K562 (cell line): ENCODE data around the gene ATP6V0A4. TPM values are rescaled to one million over a fixed set of nuclear protein-coding genes. Genes with fewer than 3 reads are reported as not detected.

Experiments
- ATAC-seq: fragments of 200-7000 bp; cut with Tn5 transposase; 3 replicates; pipeline ENCODE4 v1.9.1; 2020; ENCODE audit warnings: moderate library complexity
- BruUV-seq: library from RNA; stranded (reverse); fragments of 400-500 nt; replicated peaks from 2 replicates; lab custom pipeline; 2021; lab: Mats Ljungman, UMichigan
- CTCF ChIA-PET: fragments of 300-600 bp; formaldehyde crosslinking; extraction: SDS; loops from one replicate; lab custom pipeline; 2021; ENCODE audit warnings: low intra/inter-chr PET ratio; lab: Yijun Ruan, JAX
- POLR2A ChIA-PET: fragments of 300-600, 350-650 bp; sonication (Branson Sonifier 250); formaldehyde crosslinking; extraction: SDS; loops from one replicate; lab custom pipeline; 2021; ENCODE audit warnings: antibody characterized with exemption, inconsistent platforms; lab: Yijun Ruan, JAX
- DNase-seq, 4 experiments: peaks; one replicate each; pipeline versions ENCODE4 v3.0.0 to v3.0.0-alpha.2; 2011 to 2018; ENCODE audit warnings: low spot score in 3 of 4, mixed read lengths in 3 of 4; ENCODE audit errors: extremely low read depth in 1 of 4
- FAIRE-seq: peaks from 2 replicates; lab custom pipeline; 2011; peaks lifted over from hg19 to GRCh38; lab: Jason Lieb, UNC
- H2AFZ ChIP-seq: 2 replicates; pipeline ENCODE4 v1.6.0; 2011; ENCODE audit warnings: low read depth, low read length, control low read depth, inconsistent platforms
- H3K27ac ChIP-seq: fragments of 200-600 bp; 3 replicates; pipeline ENCODE4 v1.8.0; 2011; ENCODE audit warnings: low read depth, mild to moderate bottlenecking, control low read depth, inconsistent platforms, low read length, moderate library complexity, mixed read lengths; ENCODE audit errors: extremely low read depth
- H3K27me3 ChIP-seq, 2 experiments: fragments of 300-600 bp in 1 of 2; 2 replicates in 1 of 2; 3 replicates in 1 of 2; pipeline versions ENCODE4 v1.6.0 to v1.8.0; 2011; ENCODE audit warnings: inconsistent platforms in 2 of 2, low read length in 2 of 2, mild to moderate bottlenecking in 1 of 2, mixed read lengths in 1 of 2, moderate library complexity in 1 of 2; ENCODE audit not compliant: control insufficient read depth in 2 of 2, insufficient read depth in 2 of 2
- H3K36me3 ChIP-seq: fragments of 300-600 bp; 3 replicates; pipeline ENCODE4 v1.8.0; 2011; ENCODE audit warnings: mild to moderate bottlenecking, low read length, inconsistent platforms; ENCODE audit not compliant: control insufficient read depth, insufficient read depth
- H3K4me1 ChIP-seq, 2 experiments: fragments of 200-600 bp in 1 of 2; replicated peaks in 1 of 2; 2 replicates in 1 of 2; 3 replicates in 1 of 2; pipeline versions ENCODE4 v1.5.1 to v1.8.0; 2011; ENCODE audit warnings: inconsistent platforms in 2 of 2, low read length in 2 of 2, mild to moderate bottlenecking in 1 of 2, mixed read lengths in 1 of 2, moderate library complexity in 1 of 2; ENCODE audit not compliant: control insufficient read depth in 2 of 2, insufficient read depth in 2 of 2
- H3K4me2 ChIP-seq: 2 replicates; pipeline ENCODE4 v1.6.1; 2011; ENCODE audit warnings: low read length, control low read depth, inconsistent platforms, mixed read lengths; ENCODE audit not compliant: insufficient read depth
- H3K4me3 ChIP-seq: fragments of 200-600 bp; sonication (generic), shearing (Covaris generic); 2 replicates; pipeline ENCODE4 v1.5.1; 2016; ENCODE audit warnings: control low read depth, inconsistent platforms
- H3K79me2 ChIP-seq: fragments of 200-600 bp; 3 replicates; pipeline ENCODE4 v1.8.0; 2011; ENCODE audit warnings: low read length, inconsistent platforms; ENCODE audit not compliant: control insufficient read depth, insufficient read depth
- H3K9ac ChIP-seq, 2 experiments: 2 replicates each; pipeline versions ENCODE4 v1.6.0 to v1.6.1; 2011; ENCODE audit warnings: low read depth in 2 of 2, low read length in 2 of 2, control low read depth in 1 of 2, inconsistent platforms in 1 of 2, mild to moderate bottlenecking in 1 of 2, mixed read lengths in 1 of 2; ENCODE audit not compliant: insufficient read depth in 1 of 2
- H3K9me1 ChIP-seq: one replicate; pipeline ENCODE4 v1.6.0; 2011; ENCODE audit warnings: inconsistent platforms, mild to moderate bottlenecking, low read length, moderate library complexity; ENCODE audit not compliant: control insufficient read depth, insufficient read depth
- H3K9me3 ChIP-seq: replicated peaks from 2 replicates; pipeline ENCODE4 v1.5.1; 2011; ENCODE audit warnings: low read depth, low read length, inconsistent platforms; ENCODE audit not compliant: control insufficient read depth, insufficient read depth
- H4K20me1 ChIP-seq: replicated peaks from 2 replicates; pipeline ENCODE4 v1.6.1; 2011; ENCODE audit warnings: low read length, inconsistent platforms, mixed read lengths; ENCODE audit not compliant: control insufficient read depth, insufficient read depth
- C11orf30 ChIP-seq: fragments of 450-650 bp; IDR thresholded peaks from 2 replicates; pipeline ENCODE4 v1.6.1; 2016; ENCODE audit warnings: low read depth, mild to moderate bottlenecking
- DPF2 ChIP-seq: fragments of 450-650 bp; IDR thresholded peaks from 2 replicates; pipeline ENCODE4 v1.6.1; 2016
- ERF ChIP-seq: fragments of 450-650 bp; formaldehyde crosslinking; IDR thresholded peaks from 2 replicates; pipeline ENCODE4 v1.4.0; 2020; ENCODE audit warnings: mild to moderate bottlenecking, mixed read lengths
- L3MBTL2 ChIP-seq: fragments of 450-650 bp; IDR thresholded peaks from 2 replicates; pipeline ENCODE4 v1.6.1; 2016; ENCODE audit warnings: mild to moderate bottlenecking, moderate library complexity
- MAFG ChIP-seq: fragments of 450-650 bp; conservative IDR thresholded peaks from 2 replicates; pipeline ENCODE4 v1.6.1; 2016; ENCODE audit warnings: missing genetic modification characterization, missing compliant biosample characterization
- MAFK ChIP-seq: IDR thresholded peaks from 2 replicates; pipeline ENCODE4 v1.6.1; 2011; ENCODE audit warnings: low read length, improper control_type of control experiment
- MYNN ChIP-seq, 2 experiments: sonication (generic); formaldehyde crosslinking in 1 of 2; IDR thresholded peaks; 2 replicates each; pipeline versions ENCODE4 v1.5.0 to v1.6.1; 2016 to 2020; ENCODE audit warnings: antibody characterized with exemption in 1 of 2, missing genetic modification reagents in 1 of 2
- NFE2 ChIP-seq: IDR thresholded peaks from 2 replicates; pipeline ENCODE4 v1.6.1; 2014; ENCODE audit warnings: antibody characterized with exemption, low read depth
- SMARCA4 ChIP-seq: fragments of 450-650 bp; IDR thresholded peaks from 2 replicates; pipeline ENCODE4 v1.6.1; 2016
- SMARCB1 ChIP-seq: IDR thresholded peaks from 2 replicates; pipeline ENCODE4 v1.6.1; 2011; ENCODE audit warnings: improper control_type of control experiment, low read depth; ENCODE audit not compliant: insufficient read length
- ZBTB17 ChIP-seq: fragments of 450-650 bp; formaldehyde crosslinking; IDR thresholded peaks from 2 replicates; pipeline ENCODE4 v1.4.0; 2020; ENCODE audit warnings: mild to moderate bottlenecking
- ZNF184 ChIP-seq: sonication (generic); formaldehyde crosslinking; IDR thresholded peaks from 2 replicates; pipeline ENCODE4 v1.5.0; 2020; ENCODE audit warnings: missing genetic modification reagents
- WGBS: fragments of 100-300 bp; shearing (Covaris generic); methylation state at CpG from one replicate; pipeline ENCODE4 v1.1.6; 2016; ENCODE audit warnings: low coverage, mixed read lengths; ENCODE audit not compliant: insufficient coverage; ENCODE audit errors: missing lambda C conversion rate; 5-methylcytosine and 5-hydroxymethylcytosine counted together
- in situ Hi-C: fragments of 300-500 bp; cut with MboI; formaldehyde crosslinking; loops from 4 replicates; pipeline ENCODE4 v1.15.0; 2018; ENCODE audit warnings: inconsistent platforms, mixed read lengths
- intact Hi-C: fragments of 100-400 bp; cut with micrococcal nuclease; formaldehyde crosslinking; loops from 2 replicates; pipeline ENCODE4 v1.14.2; 2022
- polyA plus RNA-seq, 8 experiments: library from polyadenylated mRNA; depleted of rRNA in 4 of 8; stranded (reverse) in 5 of 8; unstranded in 3 of 8; fragments of >200 nt; fragmentation: Nextera tagmentation in 2 of 8; fragmentation: Illumina TruSeq in 1 of 8; extraction: Ambion mirVana in 2 of 8; extraction: Trizol in 1 of 8; gene quantifications; 2 replicates each; pipeline versions ENCODE4 v1.2.1 to v1.2.3, GENCODE V29; 2011 to 2014; ENCODE audit warnings: inconsistent platforms in 1 of 8, missing spikeins in 1 of 8
- total RNA-seq, 7 experiments: library from RNA; depleted of rRNA in 6 of 7; stranded (reverse); fragments of >200 nt in 6 of 7; fragmentation: Illumina TruSeq in 2 of 7; extraction: Trizol in 2 of 7; gene quantifications; 2 replicates each; pipeline versions ENCODE4 v1.2.1 to v1.2.3, GENCODE V29; 2011 to 2021; ENCODE audit warnings: low replicate concordance in 1 of 7
- TF ChIP-seq, protein P1 (sequence below): fragments of 450-650 bp; IDR thresholded peaks from 2 replicates; pipeline ENCODE4 v1.6.1; 2016; ENCODE audit warnings: low read depth, mild to moderate bottlenecking, moderate library complexity
- TF ChIP-seq, protein P2 (sequence below): fragments of 450-650 bp; IDR thresholded peaks from 2 replicates; pipeline ENCODE4 v1.6.1; 2018; ENCODE audit not compliant: partially characterized antibody
- TF ChIP-seq, protein P3 (sequence below): fragments of 450-650 bp; IDR thresholded peaks from 2 replicates; pipeline ENCODE4 v1.6.1; 2016

Gene ATP6V0A4
- total and polyA plus RNA-seq, 9 of the 15 experiments (the other 6 are each of a cell fraction or from before 2014, with no cell fraction given), result 0.03 TPM; not detected in 8

DNA sequence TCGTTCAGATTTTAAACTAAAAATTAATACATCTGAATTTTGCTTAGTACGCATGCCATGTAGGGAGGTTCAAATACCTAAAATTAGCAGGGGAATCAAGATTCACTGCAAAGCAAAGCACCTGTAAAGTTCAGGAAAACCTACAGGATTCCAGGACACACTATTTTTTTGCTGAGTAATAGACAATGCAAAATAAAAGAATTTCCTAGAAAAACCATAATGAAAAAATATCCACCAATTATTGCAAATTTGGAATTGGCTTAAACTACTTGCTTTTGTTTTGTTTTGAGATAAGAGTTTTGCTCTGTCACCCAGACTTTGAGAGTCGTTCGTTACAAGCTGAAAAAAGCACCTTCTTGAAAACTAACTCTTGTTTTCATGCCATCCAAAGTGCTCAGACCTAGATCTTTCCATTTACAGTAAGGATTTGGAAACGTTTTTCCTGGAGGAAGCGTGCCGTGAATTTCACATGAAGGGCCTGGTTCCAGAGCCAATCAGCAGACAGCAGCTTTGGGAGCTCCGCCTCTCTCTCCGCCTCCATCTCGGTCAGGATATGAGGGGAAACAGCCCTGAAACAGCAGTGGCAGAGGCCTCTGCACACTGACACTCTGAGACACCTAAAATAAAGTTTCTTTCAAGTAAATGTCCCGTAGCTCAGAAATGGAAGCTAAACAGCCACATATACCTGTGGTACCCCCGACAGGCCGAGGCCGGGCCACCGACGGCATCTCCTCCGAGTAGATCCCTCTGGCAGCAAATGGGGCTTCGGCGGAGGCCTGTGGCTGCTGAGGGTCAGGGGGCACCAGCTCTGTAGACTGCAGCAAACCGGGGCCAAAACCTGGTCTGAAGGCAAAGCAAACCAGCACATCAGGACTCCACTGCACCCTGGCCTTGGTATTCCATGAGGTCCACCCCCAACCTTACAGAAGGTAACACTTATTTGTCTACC is 45.9 kb upstream of the ATP6V0A4 start:
- H3K4me2 ChIP-seq, result peak overlapping the region; percentile 66
- H3K79me2 ChIP-seq, result no peaks in the 10 kb centered on the region
- H3K4me1 ChIP-seq, result peaks cover 4 to 7% of the 10 kb centered on the region in 2 experiments; a peak in 4 of 5 replicates
- H3K9me3 ChIP-seq, result no peaks in the 10 kb centered on the region
- in situ Hi-C loops (no loop called here), intact Hi-C loops (no loop called here)
- peaks cover 14 to 23% of the 10 kb centered on the region in 2 experiments for H3K27me3 ChIP-seq
- H3K27ac ChIP-seq, result no peak overlapping the region
- H4K20me1 ChIP-seq, result no peaks in the 10 kb centered on the region
- H3K9ac ChIP-seq, result peak overlapping the region in 1 of 2 experiments; percentile 30; a peak in 1 of 4 replicates
- no peak overlapping the region for H3K4me3 ChIP-seq
- H3K36me3 ChIP-seq, result no peaks in the 10 kb centered on the region
- peak overlapping the region; percentile 91 for H2AFZ ChIP-seq
- no peaks in the 10 kb centered on the region for H3K9me1 ChIP-seq
- CTCF ChIA-PET, result no interaction called here
- POLR2A ChIA-PET, result interaction anchor here (0.7 to 1.4 kb wide), 2 partner anchors 17 to 518 kb away, joined by 3 read pairs; no protein-coding TSS in a partner anchor
- BruUV-seq, result no TSS peak
- WGBS, result 37% methylated on average over 20 of the region's 20 CpGs
- peak; percentile 53 to 65 (median 60) for DNase-seq
- peak; percentile 74 for FAIRE-seq
- ATAC-seq, result peak; percentile 90
- TF ChIP-seq MAFK (peak; percentile 26; the same call in 1 of the 2 replicates), C11orf30 (peak; percentile 42; the same call in 1 of the 2 replicates), L3MBTL2 (peak; percentile 57; the same call in 1 of the 2 replicates), SMARCB1 (no peak), NFE2 (peak; percentile 55), MAFG (tag) (peak; percentile 52), ERF (CRISPR knock-in tag) (no peak), DPF2 (peak; percentile 63; the same call in 1 of the 2 replicates), ZNF184 (CRISPR knock-in tag) (no peak), MYNN (IDR thresholded peaks at IDR 0.05) (no peak), MYNN (CRISPR knock-in tag; IDR thresholded peaks at IDR 0.05) (no peak), ZBTB17 (CRISPR knock-in tag) (no peak), SMARCA4 (0 out of 2 replicates have a peak, but pooled peaks have one; percentile 19)
- TF ChIP-seq, protein P1, sequence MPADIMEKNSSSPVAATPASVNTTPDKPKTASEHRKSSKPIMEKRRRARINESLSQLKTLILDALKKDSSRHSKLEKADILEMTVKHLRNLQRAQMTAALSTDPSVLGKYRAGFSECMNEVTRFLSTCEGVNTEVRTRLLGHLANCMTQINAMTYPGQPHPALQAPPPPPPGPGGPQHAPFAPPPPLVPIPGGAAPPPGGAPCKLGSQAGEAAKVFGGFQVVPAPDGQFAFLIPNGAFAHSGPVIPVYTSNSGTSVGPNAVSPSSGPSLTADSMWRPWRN, result 0 out of 2 replicates have a peak, but pooled peaks have one; percentile 12
- TF ChIP-seq, protein P2, sequence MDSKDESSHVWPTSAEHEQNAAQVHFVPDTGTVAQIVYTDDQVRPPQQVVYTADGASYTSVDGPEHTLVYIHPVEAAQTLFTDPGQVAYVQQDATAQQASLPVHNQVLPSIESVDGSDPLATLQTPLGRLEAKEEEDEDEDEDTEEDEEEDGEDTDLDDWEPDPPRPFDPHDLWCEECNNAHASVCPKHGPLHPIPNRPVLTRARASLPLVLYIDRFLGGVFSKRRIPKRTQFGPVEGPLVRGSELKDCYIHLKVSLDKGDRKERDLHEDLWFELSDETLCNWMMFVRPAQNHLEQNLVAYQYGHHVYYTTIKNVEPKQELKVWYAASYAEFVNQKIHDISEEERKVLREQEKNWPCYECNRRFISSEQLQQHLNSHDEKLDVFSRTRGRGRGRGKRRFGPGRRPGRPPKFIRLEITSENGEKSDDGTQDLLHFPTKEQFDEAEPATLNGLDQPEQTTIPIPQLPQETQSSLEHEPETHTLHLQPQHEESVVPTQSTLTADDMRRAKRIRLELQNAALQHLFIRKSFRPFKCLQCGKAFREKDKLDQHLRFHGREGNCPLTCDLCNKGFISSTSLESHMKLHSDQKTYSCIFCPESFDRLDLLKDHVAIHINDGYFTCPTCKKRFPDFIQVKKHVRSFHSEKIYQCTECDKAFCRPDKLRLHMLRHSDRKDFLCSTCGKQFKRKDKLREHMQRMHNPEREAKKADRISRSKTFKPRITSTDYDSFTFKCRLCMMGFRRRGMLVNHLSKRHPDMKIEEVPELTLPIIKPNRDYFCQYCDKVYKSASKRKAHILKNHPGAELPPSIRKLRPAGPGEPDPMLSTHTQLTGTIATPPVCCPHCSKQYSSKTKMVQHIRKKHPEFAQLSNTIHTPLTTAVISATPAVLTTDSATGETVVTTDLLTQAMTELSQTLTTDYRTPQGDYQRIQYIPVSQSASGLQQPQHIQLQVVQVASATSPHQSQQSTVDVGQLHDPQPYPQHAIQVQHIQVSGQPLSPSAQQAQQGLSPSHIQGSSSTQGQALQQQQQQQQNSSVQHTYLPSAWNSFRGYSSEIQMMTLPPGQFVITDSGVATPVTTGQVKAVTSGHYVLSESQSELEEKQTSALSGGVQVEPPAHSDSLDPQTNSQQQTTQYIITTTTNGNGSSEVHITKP, result peak; percentile 63
- TF ChIP-seq, protein P3, sequence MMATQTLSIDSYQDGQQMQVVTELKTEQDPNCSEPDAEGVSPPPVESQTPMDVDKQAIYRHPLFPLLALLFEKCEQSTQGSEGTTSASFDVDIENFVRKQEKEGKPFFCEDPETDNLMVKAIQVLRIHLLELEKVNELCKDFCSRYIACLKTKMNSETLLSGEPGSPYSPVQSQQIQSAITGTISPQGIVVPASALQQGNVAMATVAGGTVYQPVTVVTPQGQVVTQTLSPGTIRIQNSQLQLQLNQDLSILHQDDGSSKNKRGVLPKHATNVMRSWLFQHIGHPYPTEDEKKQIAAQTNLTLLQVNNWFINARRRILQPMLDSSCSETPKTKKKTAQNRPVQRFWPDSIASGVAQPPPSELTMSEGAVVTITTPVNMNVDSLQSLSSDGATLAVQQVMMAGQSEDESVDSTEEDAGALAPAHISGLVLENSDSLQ, result peak; percentile 62
